ENCODE data around the gene SLC13A1.

- TF ChIP-seq CTCF (IDR thresholded peaks at IDR 0.05): no peak
- TF ChIP-seq POLR2A (IDR thresholded peaks at IDR 0.05): no peak
- no peak for TF ChIP-seq EP300 (IDR thresholded peaks at IDR 0.05)
These were observed 10.0 kb upstream of the SLC13A1 start for GRCh38 chr7:123209786-123210185.
